Measurements from ENCODE around the gene NME2.

Gene NME2

GRCh38 chr17:51166198-51166986, at the start of gene NME2:
Gene NME2, plus strand, starts transcription at chr17:51166411. Its CDS starts 420 bp downstream, at chr17:51166831.
- peak; percentile 79 to 82 for DNase-seq

DNA sequence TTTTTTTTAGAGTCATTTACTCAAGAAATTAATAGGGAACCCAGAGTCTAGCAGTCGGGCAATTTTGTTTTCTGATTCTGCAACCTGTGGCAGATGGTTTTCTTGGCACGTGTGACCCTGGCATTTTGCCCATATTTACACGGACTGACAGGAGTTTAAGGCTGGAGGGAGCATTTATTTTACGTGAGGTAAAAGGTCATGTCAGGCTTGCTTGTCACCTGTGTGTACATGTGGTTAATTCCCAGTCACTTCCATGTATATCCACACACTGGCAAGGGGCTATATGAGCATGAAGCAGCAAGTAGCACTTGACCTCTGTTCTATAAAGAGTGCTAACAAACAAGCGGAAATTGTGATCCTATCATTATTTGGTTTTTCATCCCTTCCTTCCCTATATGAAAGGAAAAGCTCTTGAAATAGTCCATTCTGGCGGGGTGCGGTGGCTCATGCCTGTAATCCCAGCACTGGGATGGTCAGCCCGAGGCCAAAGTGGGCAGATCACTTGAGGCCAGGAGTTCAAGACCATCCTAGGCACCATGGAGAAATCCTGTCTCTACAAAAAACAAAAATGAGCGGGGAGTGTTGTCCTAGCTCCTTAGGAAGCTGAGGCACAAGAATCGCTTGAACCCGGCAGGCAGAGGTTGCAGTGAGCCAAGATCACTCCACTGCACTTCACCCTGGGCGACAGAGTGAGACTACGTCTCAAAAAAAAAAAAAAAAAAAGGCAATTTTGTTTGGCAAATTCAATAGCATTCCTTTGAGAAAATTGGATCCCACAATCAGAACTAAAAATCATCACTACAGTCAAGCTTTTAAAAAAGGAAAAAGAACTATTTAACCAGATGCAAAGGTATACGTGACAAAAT, 47.6 kb upstream of the NME2 start:
- DNase-seq: no peak

DNA sequence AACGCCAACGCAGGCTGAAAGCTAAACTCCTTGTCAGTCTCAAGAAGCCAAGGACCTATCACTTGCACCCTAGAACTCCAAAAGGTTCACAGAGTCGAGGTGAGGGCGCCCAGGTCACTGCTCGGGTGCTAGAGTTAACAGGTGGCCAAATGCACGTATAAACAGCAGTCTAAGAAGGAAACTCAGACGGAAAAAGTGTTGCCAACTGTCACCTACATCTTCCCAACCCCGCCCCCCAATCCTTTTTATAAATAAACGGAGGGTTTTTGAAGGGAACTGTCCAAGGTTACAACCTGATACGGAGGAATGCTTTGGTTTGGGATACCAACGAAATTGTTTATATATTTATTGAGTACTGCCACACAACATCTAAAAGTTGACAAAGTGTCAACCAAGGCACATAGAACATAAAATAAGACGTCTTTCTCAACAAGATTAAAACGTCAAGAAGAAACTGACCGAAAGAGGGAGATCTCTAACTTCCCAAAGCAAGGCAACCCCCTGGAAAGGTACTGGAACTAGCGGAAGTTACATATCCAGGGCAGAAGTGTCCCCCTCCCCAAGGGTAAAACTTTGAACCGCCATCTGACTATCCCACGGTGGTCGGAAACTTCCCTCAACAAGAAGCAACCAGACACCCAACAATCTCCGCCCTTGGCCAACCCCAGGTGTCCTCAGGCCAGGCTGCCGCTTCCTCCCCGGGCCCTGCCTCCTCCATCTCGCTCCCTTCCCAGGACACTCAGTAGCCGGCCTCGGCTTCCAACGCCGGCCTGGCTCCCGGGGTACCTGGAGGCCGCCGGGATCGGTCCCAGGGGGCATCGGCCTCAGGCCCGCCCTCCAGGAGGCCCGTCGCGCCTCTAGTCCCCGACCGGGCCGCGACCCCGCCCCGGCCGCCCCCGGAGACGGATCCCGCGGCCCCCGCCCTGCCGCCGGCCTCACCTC, 46.5 kb upstream of the NME2 start:
- peak; percentile 42 to 58 for DNase-seq

DNA sequence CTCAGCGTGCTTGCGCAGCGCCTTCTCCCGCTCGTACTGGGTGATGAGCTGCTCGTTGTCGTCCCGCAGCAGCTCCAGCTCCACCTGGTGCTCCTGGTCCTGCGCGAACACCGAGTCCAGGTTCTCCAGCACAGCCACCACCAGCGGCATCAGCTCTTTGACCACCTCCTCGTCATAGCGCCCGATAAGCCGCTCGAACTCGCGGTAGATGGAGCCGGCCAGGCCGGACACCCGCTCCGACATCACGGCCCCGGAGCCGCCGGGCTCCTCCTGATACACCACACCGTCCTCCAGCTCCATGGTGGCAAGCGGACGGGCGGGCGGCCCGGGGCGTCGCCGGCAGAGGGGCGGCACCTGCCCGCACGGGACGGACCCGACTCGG, 45.9 kb upstream of the NME2 start:
- peak in 1 of 2 experiments; percentile 49 for DNase-seq

- DNase-seq: peak; percentile 92 to 94
Measured at GRCh38 chr17:51120739-51121619, 45.2 kb upstream of the NME2 start, which contains the start of gene SPAG9. Gene SPAG9, minus strand, starts transcription at chr17:51120868. Its CDS starts 212 bp downstream, at chr17:51120656.

- peak; percentile 92 to 95 for DNase-seq
Measured at GRCh38 chr17:51121620-51122472, 44.4 kb upstream of the NME2 start.

GRCh38 chr17:51122473-51123115, 43.6 kb upstream of the NME2 start:
- DNase-seq: peak; percentile 20 to 38

DNA sequence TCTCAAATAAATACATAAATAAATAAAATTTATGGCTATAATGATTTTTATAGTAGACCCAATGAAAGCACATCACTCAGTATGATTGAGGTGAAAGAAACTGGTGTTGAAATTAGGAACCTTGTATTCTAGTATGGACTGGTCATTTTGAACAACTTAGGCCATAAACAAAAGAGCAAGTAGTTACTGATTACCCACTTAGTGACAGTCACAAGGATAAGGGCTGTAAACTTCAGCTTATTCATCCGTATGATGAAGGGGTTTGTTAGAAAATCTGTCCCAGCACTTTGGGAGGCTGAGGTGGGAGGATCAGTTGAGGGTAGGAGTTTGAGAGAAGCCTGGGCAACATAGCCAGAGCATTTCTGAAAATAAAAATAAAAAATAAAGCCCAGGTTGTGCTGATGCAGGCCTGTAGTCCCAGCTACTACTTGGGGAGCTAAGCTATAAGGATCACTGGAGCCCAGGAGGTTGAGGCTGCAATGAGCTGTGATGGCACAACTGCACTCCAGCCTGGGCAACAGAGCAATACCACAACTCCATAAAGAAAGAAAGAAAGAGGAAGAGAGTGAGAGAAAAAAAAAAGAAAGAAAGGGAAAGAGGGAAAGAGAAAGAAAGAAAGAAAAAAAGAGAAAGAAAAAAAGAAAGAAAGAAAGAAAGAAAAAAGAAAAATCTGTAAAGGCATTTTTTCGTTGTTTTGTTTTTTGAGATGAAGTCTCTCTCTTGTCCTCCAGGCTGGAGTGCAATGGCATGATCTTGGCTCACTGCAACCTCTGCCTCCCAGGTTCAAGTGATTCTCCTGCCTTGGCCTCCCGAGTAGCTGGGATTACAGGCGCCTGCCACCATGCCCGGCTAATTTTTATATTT, 41.3 kb upstream of the NME2 start:
- DNase-seq: no peak

DNA sequence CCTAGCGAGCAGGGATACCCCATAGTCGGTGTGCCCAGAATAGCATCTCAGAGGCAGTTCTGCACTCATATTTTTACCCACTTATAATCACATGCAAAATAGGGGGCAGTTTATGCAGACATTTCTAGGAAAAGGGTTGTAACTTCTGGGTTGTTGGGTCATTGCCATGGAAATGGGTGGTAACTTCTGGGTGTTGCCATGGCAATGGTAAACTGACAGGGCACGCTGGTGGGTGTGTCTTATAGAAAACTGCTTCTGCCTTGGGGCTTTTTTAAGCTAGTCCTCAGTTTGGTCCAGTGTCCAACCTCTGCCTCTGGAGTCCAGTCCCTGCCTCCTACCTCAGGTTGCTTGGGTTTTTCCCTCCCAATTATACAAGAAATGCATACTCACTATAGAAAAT, 38.1 kb upstream of the NME2 start:
- peak in 1 of 2 experiments; percentile 24 for DNase-seq

DNA sequence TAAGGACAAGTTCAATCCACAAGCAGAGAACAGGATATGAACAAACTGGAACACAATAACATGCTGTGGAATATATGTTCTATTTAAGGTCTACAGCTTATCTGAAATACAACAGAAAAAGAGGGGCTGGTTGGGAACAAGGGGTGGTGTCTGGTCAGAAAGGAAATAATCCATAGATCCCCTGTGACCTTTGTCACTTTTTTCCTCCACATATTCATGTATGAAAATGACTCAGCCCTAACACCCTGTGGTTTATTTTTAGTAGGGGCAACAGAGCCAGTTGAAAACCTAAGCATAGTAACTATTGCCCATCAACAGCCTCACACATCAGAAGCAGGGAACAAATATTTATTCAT, 33.3 kb upstream of the NME2 start:
- DNase-seq: no peak

GRCh38 chr17:51133365-51133764, 32.8 kb upstream of the NME2 start:
- DNase-seq: no peak

DNA sequence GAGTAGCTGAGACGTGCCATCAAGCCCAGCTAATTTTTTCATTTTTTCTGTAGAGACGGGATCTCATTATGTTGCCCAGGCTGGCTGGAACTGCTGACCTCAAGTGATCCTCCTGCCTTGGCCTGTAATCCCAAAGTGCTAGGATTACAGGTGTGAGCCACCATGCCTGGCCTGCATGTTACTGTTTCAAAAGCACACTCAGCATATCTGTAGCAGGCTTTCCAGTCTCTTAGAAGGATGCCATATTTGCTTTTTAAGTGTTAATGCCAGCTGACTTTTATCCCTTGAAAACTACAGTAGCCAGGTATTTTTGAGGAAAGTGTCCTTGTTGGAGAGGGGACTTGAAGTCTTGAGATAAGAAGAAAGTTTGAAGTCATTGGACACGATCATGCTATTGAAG, 30.3 kb upstream of the NME2 start:
- DNase-seq: no peak

DNA sequence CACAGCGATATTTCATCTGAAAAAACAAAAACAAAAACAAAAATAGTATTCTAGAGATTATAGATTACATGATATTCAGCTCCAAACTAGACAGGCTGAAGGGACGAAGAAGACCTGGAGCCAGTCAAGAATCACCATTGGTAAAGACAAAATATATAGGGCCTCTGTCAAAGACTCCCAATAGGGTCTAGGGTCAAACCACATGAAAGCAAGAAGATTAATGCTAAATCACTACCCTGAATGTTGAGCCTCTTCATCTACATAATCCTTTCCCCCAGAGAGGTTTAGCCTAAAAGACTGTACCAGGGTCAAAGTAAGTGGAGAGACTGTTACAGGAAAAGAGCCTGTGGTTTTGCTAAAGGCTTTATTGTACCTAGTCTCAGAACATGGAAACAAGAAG, 23.6 kb upstream of the NME2 start:
- DNase-seq: no peak

GRCh38 chr17:51144266-51145022, 21.8 kb upstream of the NME2 start:
- no peak for DNase-seq

DNA sequence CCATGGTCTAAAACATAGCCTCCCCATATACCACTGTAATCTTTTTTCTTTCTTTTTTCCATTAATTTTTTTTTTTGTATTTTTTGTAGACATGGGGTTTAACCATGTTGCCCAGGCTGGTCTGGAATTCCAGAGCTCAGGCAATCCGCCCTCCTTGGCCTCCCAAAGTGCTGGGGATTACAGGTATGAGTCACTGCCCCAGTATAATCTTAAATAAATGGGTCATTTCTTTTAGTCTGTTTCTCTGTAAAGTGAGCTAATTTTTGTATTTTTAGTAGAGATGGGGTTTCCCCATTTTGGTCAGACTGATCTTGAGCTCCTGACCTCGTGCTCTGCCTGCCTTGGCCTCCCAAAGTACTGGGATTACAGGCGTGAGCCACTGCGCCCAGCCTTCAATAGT, 18.6 kb upstream of the NME2 start:
- peak in 1 of 2 experiments; percentile 24 for DNase-seq

DNA sequence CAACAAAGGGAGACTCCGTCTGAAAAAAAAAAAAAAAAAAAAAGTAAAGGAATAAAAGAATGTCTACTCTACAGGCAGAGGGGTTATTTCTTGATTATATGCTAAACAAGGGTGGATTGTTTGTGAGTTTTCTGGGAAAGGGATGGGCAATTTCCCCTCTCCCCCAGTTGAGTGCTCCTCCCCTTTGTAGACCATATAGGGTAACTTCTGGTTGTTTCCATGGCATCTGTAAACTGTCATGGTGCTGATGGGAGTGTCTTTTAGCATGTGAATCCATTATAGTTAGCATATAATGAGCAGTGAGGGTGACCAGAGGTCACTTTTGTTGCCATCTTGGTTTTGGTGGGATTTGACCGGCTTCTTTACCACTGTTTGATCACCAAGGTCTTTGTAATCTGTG, 17.0 kb upstream of the NME2 start:
- DNase-seq: no peak

GRCh38 chr17:51150932-51151331, 15.3 kb upstream of the NME2 start:
- no peak for DNase-seq

DNA sequence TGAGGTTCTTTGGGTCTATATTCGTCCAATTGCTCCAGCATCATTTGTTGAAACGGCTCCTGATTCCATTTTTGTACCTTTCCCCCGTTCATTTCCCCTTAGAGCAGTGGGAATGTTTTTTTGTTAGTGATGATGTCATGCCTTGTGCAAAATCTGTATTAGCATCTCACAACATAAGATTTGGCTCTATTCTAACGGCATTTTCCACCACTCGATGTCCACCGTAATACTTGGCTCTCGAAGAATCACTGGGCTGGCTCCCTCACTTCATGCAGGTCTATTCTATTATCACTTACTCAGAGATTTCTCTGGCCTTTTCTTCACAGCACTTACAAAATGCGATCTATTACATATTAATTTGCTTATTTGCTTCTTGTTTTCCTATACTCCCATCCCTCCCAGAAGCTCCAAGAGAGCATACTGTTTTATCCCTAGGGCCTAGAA, 13.4 kb upstream of the NME2 start:
- DNase-seq: no peak
